GM23338 (cell line): ENCODE measurements around the gene EML2. TPM values are rescaled to one million over a fixed set of nuclear protein-coding genes. Genes with fewer than 3 reads are reported as not detected.

Experiments used
- ATAC-seq: fragments of 200-7000 bp; cut with Tn5 transposase; 3 replicates; pipeline ENCODE4 v1.9.1; 2020
- DNase-seq: peaks from one replicate; pipeline ENCODE4 v3.0.0-alpha.2; 2015; ENCODE audit warnings: low spot score
- H2AFZ ChIP-seq: fragments of 200-600 bp; sonication (generic); 2 replicates; pipeline ENCODE4 v1.8.0; 2016; ENCODE audit warnings: antibody characterized with exemption, mild to moderate bottlenecking, moderate library complexity
- H3F3A ChIP-seq: fragments of 200-600 bp; sonication (generic); replicated peaks from 2 replicates; pipeline ENCODE4 v1.8.0; 2017; ENCODE audit warnings: antibody characterized with exemption, mixed run types, low read depth
- H3K27ac ChIP-seq: fragments of 200-600 bp; sonication (generic); 2 replicates; pipeline ENCODE4 v1.6.1; 2016; ENCODE audit warnings: low read depth
- H3K27me3 ChIP-seq: fragments of 200-600 bp; sonication (generic); 2 replicates; pipeline ENCODE4 v1.8.0; 2016; ENCODE audit warnings: mild to moderate bottlenecking, mixed run types, moderate library complexity; ENCODE audit not compliant: insufficient read depth
- H3K36me3 ChIP-seq: fragments of 200-600 bp; sonication (generic); 2 replicates; pipeline ENCODE4 v1.8.0; 2016; ENCODE audit warnings: mild to moderate bottlenecking; ENCODE audit not compliant: insufficient read depth
- H3K4me1 ChIP-seq: fragments of 200-600 bp; sonication (generic); 2 replicates; pipeline ENCODE4 v1.8.0; 2016; ENCODE audit warnings: mild to moderate bottlenecking, moderate library complexity; ENCODE audit not compliant: insufficient read depth
- H3K4me2 ChIP-seq: fragments of 200-600 bp; sonication (generic); 2 replicates; pipeline ENCODE4 v1.7.1; 2017; ENCODE audit warnings: mixed run types
- H3K4me3 ChIP-seq: fragments of 200-600 bp; sonication (generic); 2 replicates; pipeline ENCODE4 v1.6.1; 2016; ENCODE audit warnings: mixed run types
- H3K79me2 ChIP-seq: fragments of 200-600 bp; sonication (generic); replicated peaks from 2 replicates; pipeline ENCODE4 v1.8.0; 2017; ENCODE audit warnings: mild to moderate bottlenecking; ENCODE audit not compliant: insufficient read depth
- H3K9me2 ChIP-seq: fragments of 200-600 bp; sonication (generic); 2 replicates; pipeline ENCODE4 v1.8.0; 2017; ENCODE audit not compliant: insufficient read depth
- H4K20me1 ChIP-seq: fragments of 200-600 bp; sonication (generic); replicated peaks from 2 replicates; pipeline ENCODE4 v1.8.0; 2017; ENCODE audit warnings: mild to moderate bottlenecking; ENCODE audit not compliant: insufficient read depth
- H3K27ac Mint-ChIP-seq: 2 replicates; pipeline ENCODE4 v1.8.0; 2020; ENCODE audit warnings: inconsistent platforms, mild to moderate bottlenecking, moderate library complexity, mixed read lengths
- H3K27me3 Mint-ChIP-seq: 3 replicates; pipeline ENCODE4 v1.8.0; 2022; ENCODE audit warnings: low read depth, mild to moderate bottlenecking, moderate library complexity, mixed read lengths, inconsistent platforms; ENCODE audit not compliant: insufficient read depth, poor library complexity
- H3K36me3 Mint-ChIP-seq: 3 replicates; pipeline ENCODE4 v1.8.0; 2021; ENCODE audit warnings: low read depth, mild to moderate bottlenecking, inconsistent platforms, moderate library complexity, mixed read lengths
- H3K4me1 Mint-ChIP-seq: 3 replicates; pipeline ENCODE4 v1.8.0; 2020; ENCODE audit warnings: mild to moderate bottlenecking, inconsistent platforms, mixed read lengths
- H3K4me3 Mint-ChIP-seq: 3 replicates; pipeline ENCODE4 v1.8.0; 2021; ENCODE audit warnings: moderate library complexity, mild to moderate bottlenecking, inconsistent platforms, mixed read lengths
- H3K9me3 Mint-ChIP-seq: 3 replicates; pipeline ENCODE4 v1.8.0; 2020; ENCODE audit warnings: moderate library complexity, mild to moderate bottlenecking, inconsistent platforms, mixed read lengths
- CREB1 ChIP-seq: fragments of 250-450 bp; sonication (Bioruptor Pico); IDR thresholded peaks from 2 replicates; pipeline ENCODE4 v1.5.0; 2020; ENCODE audit warnings: low read depth, mild to moderate bottlenecking, moderate library complexity
- CTCF ChIP-seq, 2 experiments: fragments of 200-600 bp in 1 of 2; sonication (generic) in 1 of 2; conservative IDR thresholded peaks; 2 replicates each; pipeline versions ENCODE4 v1.5.1 to v1.6.1; 2016 to 2017; ENCODE audit warnings: antibody characterized with exemption in 2 of 2, low read depth in 2 of 2, mild to moderate bottlenecking in 2 of 2, moderate library complexity in 1 of 2
- EZH2 ChIP-seq: fragments of 200-600 bp; sonication (generic); IDR thresholded peaks from one replicate; pipeline ENCODE4 v1.8.0; 2017; ENCODE audit warnings: antibody characterized with exemption, mild to moderate bottlenecking, low read depth; ENCODE audit not compliant: unreplicated experiment
- JUNB ChIP-seq: IDR thresholded peaks from one replicate; pipeline ENCODE4 v1.6.1; 2016; ENCODE audit warnings: antibody characterized with exemption; ENCODE audit not compliant: unreplicated experiment
- NANOG ChIP-seq: IDR thresholded peaks from 2 replicates; pipeline ENCODE4 v1.6.1; 2016; ENCODE audit warnings: antibody characterized with exemption, borderline replicate concordance
- POLR2AphosphoS5 ChIP-seq: IDR thresholded peaks from 2 replicates; pipeline ENCODE4 v1.6.1; 2016; ENCODE audit warnings: antibody characterized with exemption, low read depth
- STAT1 ChIP-seq: IDR thresholded peaks from one replicate; pipeline ENCODE4 v1.6.1; 2016; ENCODE audit warnings: antibody characterized with exemption; ENCODE audit not compliant: unreplicated experiment
- ZNF462 ChIP-seq: fragments of 250-450 bp; sonication (Bioruptor Pico); IDR thresholded peaks from 2 replicates; pipeline ENCODE4 v1.5.0; 2020; ENCODE audit warnings: mild to moderate bottlenecking, moderate library complexity
- polyA plus RNA-seq: library from polyadenylated mRNA; unstranded; fragments of >200 nt; fragmentation: Nextera tagmentation; extraction: Ambion mirVana; gene quantifications from 2 replicates; pipeline ENCODE4 v1.2.1, GENCODE V29; 2016
- total RNA-seq: library from RNA; depleted of rRNA; stranded (reverse); fragments of >200 nt; shearing (Covaris generic); gene quantifications from 2 replicates; pipeline ENCODE4 v1.2.3, GENCODE V29; 2014

Gene EML2
- total and polyA plus RNA-seq, 2 experiments from 2014 or later: 7.1 to 33.9 TPM

- DNase-seq (peak; percentile 96), ATAC-seq (peak; percentile 91)
- H2AFZ ChIP-seq: peak overlapping the region; percentile 95
- H4K20me1 ChIP-seq: no peaks in the 10 kb centered on the region; the same call in 1 of the 2 replicates
- H3K4me2 ChIP-seq: peak overlapping the region; percentile 81
- no peaks in the 10 kb centered on the region for H3K9me2 ChIP-seq
- H3K27ac ChIP-seq: peak overlapping the region; percentile 15; the same call in 1 of the 2 replicates
- Mint-ChIP-seq H3K4me1 (peaks cover 6% of the 10 kb centered on the region; the same call in 2 of the 3 replicates), H3K36me3 (peaks cover 22% of the 10 kb centered on the region), H3K27me3 (peaks cover 19% of the 10 kb centered on the region), H3K4me3 (peak overlapping the region; percentile 79), H3K9me3 (peaks cover 2% of the 10 kb centered on the region; the same call in 1 of the 3 replicates), H3K27ac (peak overlapping the region; percentile 84; the same call in 1 of the 2 replicates)
- no peaks in the 10 kb centered on the region for H3K79me2 ChIP-seq
- H3K36me3 ChIP-seq: no peaks in the 10 kb centered on the region
- peaks cover 5% of the 10 kb centered on the region; the same call in 1 of the 2 replicates for H3K4me1 ChIP-seq
- TF ChIP-seq JUNB (no peak), POLR2AphosphoS5 (0 out of 2 replicates have a peak, but pooled peaks have one; percentile 21), NANOG (no peak), STAT1 (no peak), CTCF (conservative IDR thresholded peaks at IDR 0.05; ENCODE audit: low read depth in 2 of 2) (peak; percentile 80 to 85)
- 0 out of 2 replicates have a peak, but pooled peaks cover 5% of the 10 kb centered on the region for H3F3A ChIP-seq
- H3K27me3 ChIP-seq: peaks cover 37% of the 10 kb centered on the region
- peak overlapping the region; percentile 60 for H3K4me3 ChIP-seq
These were observed 31.8 kb downstream of the EML2 start for GRCh38 chr19:45607071-45608029.

GRCh38 chr19:45601524-45602374 lies 37.4 kb downstream of the EML2 start, which contains the start of gene GPR4:
Gene GPR4 (minus strand): TSS chr19:45602212. CDS start chr19:45591866, 10,346 bp downstream.
- TF ChIP-seq EZH2: peak; percentile 54
- no peak for TF ChIP-seq JUNB
- TF ChIP-seq CREB1 (CRISPR knock-in tag): peak; percentile 37; the same call in 1 of the 2 replicates
- TF ChIP-seq ZNF462: no peak
- no peak for TF ChIP-seq NANOG
- peaks cover 92% of the 10 kb centered on the region for H3K27me3 ChIP-seq
- peak within 1 kb of the TSS; percentile 67 for H3K4me3 ChIP-seq
- peaks cover 22% of the 10 kb centered on the region; the same call in 1 of the 2 replicates for H3F3A ChIP-seq
- peak within 1 kb of the TSS; percentile 67 for H3K4me3 Mint-ChIP-seq
- ATAC-seq (peak; percentile 87), DNase-seq (peak; percentile 89)
- no peak within 1 kb of the TSS for H3K27ac Mint-ChIP-seq
- H3K4me1 Mint-ChIP-seq: peaks cover 48% of the 10 kb centered on the region
- no peaks in the 10 kb centered on the region for H3K36me3 ChIP-seq
- no peaks in the 10 kb centered on the region for H3K79me2 ChIP-seq
- H3K27ac ChIP-seq: no peak within 1 kb of the TSS
- peaks cover 60% of the 10 kb centered on the region for H3K27me3 Mint-ChIP-seq
- no peaks in the 10 kb centered on the region; the same call in 1 of the 2 replicates for H4K20me1 ChIP-seq
- H3K4me1 ChIP-seq: peaks cover 51% of the 10 kb centered on the region
- H3K9me3 Mint-ChIP-seq: no peaks in the 10 kb centered on the region
- H3K4me2 ChIP-seq: peak within 1 kb of the TSS; percentile 97
- H3K36me3 Mint-ChIP-seq: no peaks in the 10 kb centered on the region; the same call in 2 of the 3 replicates
- H3K9me2 ChIP-seq: no peaks in the 10 kb centered on the region
- peak within 1 kb of the TSS; percentile 81; the same call in 1 of the 2 replicates for H2AFZ ChIP-seq
